BLaER1 treated with 17β-estradiol and CSF1 and Interleukin-3, amounts not matched to agents 10 nM and 100 nM (cell line): ENCODE results near the gene P2RY6.

Experiments used
- H3K27ac ChIP-seq, 11 experiments: shearing (Covaris generic); formaldehyde crosslinking; 2 replicates each; pipeline ENCODE4 v1.8.1; 2022
- H3K27me3 ChIP-seq, 11 experiments: shearing (Covaris generic); formaldehyde crosslinking; 2 replicates each; pipeline ENCODE4 v1.8.1; 2022
- H3K36me3 ChIP-seq, 11 experiments: shearing (Covaris generic); formaldehyde crosslinking; 2 replicates each; pipeline ENCODE4 v1.8.1; 2022
- H3K4me1 ChIP-seq, 10 experiments: shearing (Covaris generic); formaldehyde crosslinking; 2 replicates each; pipeline ENCODE4 v1.8.1; 2022
- H3K4me2 ChIP-seq, 11 experiments: shearing (Covaris generic); formaldehyde crosslinking; 2 replicates each; pipeline ENCODE4 v1.8.1; 2022
- H3K4me3 ChIP-seq, 10 experiments: shearing (Covaris generic); formaldehyde crosslinking; 2 replicates each; pipeline ENCODE4 v1.8.1; 2022
- H3K9ac ChIP-seq, 11 experiments: shearing (Covaris generic); formaldehyde crosslinking; 2 replicates each; pipeline ENCODE4 v1.8.1; 2022
- H3K9me3 ChIP-seq, 11 experiments: shearing (Covaris generic); formaldehyde crosslinking; replicated peaks in 1 of 11; 2 replicates each; pipeline ENCODE4 v1.8.1; 2022
- H4K20me1 ChIP-seq, 11 experiments: shearing (Covaris generic); formaldehyde crosslinking; 2 replicates each; pipeline ENCODE4 v1.8.1; 2022
- Cebpa-rat ChIP-seq, 11 experiments: shearing (Covaris generic); IDR thresholded peaks; 2 replicates each; pipeline ENCODE4 v1.8.1; 2022

Gene P2RY6

DNA sequence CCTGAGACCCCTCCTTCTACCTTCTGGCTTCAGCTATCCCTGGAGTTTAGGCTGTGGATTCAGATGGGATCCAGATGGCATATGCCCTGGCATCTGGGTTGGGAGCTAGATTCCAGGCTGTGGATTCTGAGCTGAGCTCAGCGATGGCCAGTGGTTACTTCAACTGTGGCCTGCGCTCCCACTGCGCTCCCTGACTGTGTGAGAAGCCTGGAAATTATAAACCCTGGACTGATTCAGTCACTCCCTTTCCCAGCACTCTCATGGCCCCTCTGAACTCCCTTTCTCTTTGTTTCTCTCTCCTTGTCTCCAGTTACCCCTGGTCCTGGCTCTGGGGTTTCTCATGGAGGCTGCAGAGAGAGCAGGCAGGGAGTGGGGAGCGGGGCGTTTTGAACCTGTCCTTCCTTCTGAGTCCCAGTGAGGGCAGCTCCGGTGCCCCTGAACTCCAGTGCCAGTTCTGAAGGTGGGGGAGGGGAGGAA lies 40.8 kb downstream of the P2RY6 start:
- H3K9ac ChIP-seq = peak overlapping the region in 7 of 11 experiments; percentile 3 to 52 (median 41); a peak in 10 of 22 replicates
- peak overlapping the region in 7 of 11 experiments; percentile 16 to 53 (median 40); a peak in 7 of 22 replicates for H3K27ac ChIP-seq
- no peaks in the 10 kb centered on the region for H3K36me3 ChIP-seq
- H3K4me2 ChIP-seq = peak overlapping the region; percentile 54 to 99 (median 71)
- no peak for TF ChIP-seq Cebpa-rat (IDR thresholded peaks at IDR 0.05)
- H3K9me3 ChIP-seq = no peaks in the 10 kb centered on the region
- 0 out of 20 replicates have a peak overlapping the region, but pooled peaks of 1 of the 10 experiments have one; percentile 3 for H3K4me3 ChIP-seq
- peaks cover 46 to 95% (median 79%) of the 10 kb centered on the region in 10 experiments for H3K4me1 ChIP-seq
- H3K27me3 ChIP-seq = peaks cover 21 to 32% (median 30%) of the 10 kb centered on the region in 11 experiments
- H4K20me1 ChIP-seq = peaks cover 0 to 42% (median 10%) of the 10 kb centered on the region in 11 experiments; a peak in 9 of 22 replicates

DNA sequence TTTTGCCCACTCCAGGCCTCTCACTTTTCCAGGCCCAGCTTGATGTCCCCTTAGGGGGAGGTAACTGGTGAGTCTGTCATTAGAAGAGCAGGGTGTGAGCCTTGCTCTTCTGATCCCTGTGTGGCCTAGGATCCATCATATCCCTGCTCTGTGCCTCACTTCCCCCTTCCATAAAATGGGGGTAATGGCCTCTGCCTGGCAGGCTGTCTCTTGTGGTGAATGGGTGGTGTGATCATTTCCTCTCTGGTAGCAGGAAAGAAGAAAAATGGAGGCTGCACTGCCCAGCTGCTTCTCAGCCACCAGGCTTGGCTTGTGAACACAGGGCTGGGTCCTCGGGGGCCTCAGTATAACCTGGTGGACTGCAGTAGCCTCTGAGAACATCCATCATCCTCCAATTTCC lies 41.5 kb downstream of the P2RY6 start:
- H3K36me3 ChIP-seq = no peaks in the 10 kb centered on the region
- H3K9me3 ChIP-seq = no peaks in the 10 kb centered on the region
- peak overlapping the region in 8 of 11 experiments; percentile 18 to 53 (median 36); a peak in 12 of 22 replicates for H3K27ac ChIP-seq
- peak overlapping the region; percentile 54 to 99 (median 71) for H3K4me2 ChIP-seq
- TF ChIP-seq Cebpa-rat (IDR thresholded peaks at IDR 0.05) = no peak
- H3K27me3 ChIP-seq = peaks cover 13 to 25% (median 24%) of the 10 kb centered on the region in 11 experiments
- H3K4me3 ChIP-seq = no peak overlapping the region
- peaks cover 41 to 98% (median 82%) of the 10 kb centered on the region in 10 experiments for H3K4me1 ChIP-seq
- peaks cover 0 to 39% (median 10%) of the 10 kb centered on the region in 11 experiments; a peak in 9 of 22 replicates for H4K20me1 ChIP-seq
- H3K9ac ChIP-seq = peak overlapping the region in 7 of 11 experiments; percentile 9 to 52 (median 30); a peak in 6 of 22 replicates

DNA sequence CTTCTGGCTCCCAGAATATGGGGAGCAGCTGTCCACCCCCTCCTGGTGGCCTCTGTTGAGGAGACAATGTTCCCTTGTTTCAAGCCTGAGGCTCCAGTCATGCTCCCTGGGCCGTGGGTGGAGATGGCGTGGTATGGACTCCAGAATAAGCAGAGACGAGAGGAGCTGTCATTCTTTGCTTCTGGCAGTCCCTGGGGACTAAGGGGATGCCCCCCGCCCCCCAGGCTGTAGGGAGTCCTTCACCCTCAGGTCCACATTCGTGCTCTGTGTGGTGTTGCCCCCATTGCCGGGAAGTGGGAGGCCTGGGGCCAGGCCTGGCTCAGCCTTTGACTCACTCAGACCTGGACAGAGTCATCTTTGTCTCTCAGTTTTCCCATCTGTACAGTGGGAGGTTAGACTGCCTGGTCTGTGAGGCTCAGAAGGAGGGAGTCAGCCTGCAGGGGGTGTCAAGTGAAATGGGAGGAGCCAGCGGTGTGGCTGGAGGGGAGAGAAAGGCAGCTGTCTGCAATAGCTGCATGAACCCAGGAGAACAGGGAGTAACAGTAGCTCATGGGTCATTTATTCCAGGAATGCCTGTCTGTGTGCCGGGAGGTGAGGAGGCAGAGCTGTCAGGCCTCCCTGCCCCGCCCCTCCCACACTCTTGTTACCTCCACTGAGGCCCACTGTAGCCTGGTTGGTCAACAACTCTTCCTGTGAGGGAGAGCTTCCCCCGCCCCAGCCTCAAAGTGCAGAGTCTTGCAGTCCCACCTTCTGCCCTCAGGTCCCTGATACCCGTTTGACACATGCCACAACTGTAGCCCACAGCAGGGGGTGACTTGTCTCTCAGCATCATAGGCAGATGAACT lies 42.2 kb downstream of the P2RY6 start:
- Histone ChIP-seq H3K4me2 (peak overlapping the region; percentile 54 to 99 (median 71)), H4K20me1 (peaks cover 0 to 32% (median 6%) of the 10 kb centered on the region in 11 experiments; a peak in 9 of 22 replicates), H3K9ac (peak overlapping the region in 7 of 11 experiments; percentile 9 to 52 (median 30); a peak in 8 of 22 replicates), H3K4me1 (peaks cover 35 to 96% (median 79%) of the 10 kb centered on the region in 10 experiments), H3K36me3 (no peaks in the 10 kb centered on the region), H3K4me3 (no peak overlapping the region), H3K9me3 (no peaks in the 10 kb centered on the region), H3K27ac (peak overlapping the region in 8 of 11 experiments; percentile 4 to 53 (median 28); a peak in 11 of 22 replicates), H3K27me3 (peaks cover 6 to 18% (median 17%) of the 10 kb centered on the region in 11 experiments)
- TF ChIP-seq Cebpa-rat (IDR thresholded peaks at IDR 0.05) = no peak

DNA sequence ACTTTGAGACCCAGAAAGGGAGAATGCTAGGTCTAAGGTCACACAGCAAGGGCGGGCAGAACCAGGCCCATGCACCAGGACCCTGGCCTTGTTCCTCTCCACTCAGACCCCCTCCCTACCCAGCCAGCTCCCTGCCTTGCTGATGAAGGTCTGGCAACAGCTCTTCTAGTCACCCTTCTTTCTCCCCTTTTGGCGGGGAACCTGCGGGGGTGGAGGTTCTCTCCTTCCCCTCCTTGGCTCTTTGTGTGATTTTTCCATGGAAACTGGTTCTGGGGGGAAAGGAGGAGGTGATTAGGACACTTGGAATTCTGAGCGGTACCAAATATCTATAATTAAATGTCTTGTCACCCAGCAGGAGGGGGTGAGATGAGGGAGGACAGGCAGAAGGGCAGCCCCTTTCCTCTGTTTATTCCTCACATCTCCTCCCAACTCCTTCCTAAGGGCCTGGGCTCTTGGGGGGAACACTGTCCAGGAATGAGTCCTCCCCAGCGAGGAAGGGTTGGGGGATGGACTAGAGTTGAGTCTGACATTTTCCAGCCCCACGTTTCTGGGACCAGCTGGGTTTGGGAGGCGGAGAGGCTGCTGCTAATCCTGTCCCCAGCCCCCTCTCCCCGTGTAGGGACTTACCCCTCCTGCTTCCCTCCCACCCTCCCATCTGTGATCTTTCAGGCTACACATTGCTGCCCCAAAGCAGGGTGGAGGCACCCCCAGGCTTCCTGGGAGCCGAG lies 43.3 kb downstream of the P2RY6 start:
- Histone ChIP-seq H3K4me1 (peaks cover 35 to 96% (median 83%) of the 10 kb centered on the region in 10 experiments), H3K36me3 (no peaks in the 10 kb centered on the region), H3K9me3 (no peaks in the 10 kb centered on the region), H3K27me3 (peaks cover 0 to 7% (median 6%) of the 10 kb centered on the region in 11 experiments; a peak in 13 of 22 replicates), H4K20me1 (peaks cover 0 to 22% (median 0%) of the 10 kb centered on the region in 11 experiments; a peak in 5 of 22 replicates), H3K4me3 (no peak overlapping the region), H3K4me2 (peak overlapping the region in 9 of 11 experiments; percentile 35 to 99 (median 71); a peak in 17 of 22 replicates), H3K27ac (0 out of 22 replicates have a peak overlapping the region, but pooled peaks of 1 of the 11 experiments have one; percentile 17), H3K9ac (peak overlapping the region in 1 of 11 experiments; percentile 22; a peak in 2 of 22 replicates)
- no peak for TF ChIP-seq Cebpa-rat (IDR thresholded peaks at IDR 0.05)

DNA sequence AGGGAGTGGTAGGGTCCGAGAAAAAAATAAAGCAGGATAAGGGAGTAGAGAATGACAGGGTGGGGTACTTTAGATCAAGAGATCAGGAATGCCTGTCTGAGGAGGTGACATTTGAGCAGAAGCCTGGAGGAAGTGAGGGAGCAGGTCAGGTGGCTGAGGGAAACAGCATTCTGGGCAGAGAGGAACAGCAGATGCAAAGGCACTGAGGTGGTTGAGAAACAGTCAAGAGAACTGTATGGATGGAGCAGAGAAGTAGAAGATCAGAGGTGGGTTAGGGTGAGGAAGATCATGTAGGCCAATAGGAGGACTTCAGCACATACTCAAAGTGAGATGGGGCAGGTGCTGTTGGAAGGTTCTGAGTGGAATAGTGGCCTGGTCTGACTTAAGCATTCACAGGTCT lies 44.3 kb downstream of the P2RY6 start:
- H3K36me3 ChIP-seq = no peaks in the 10 kb centered on the region
- H3K4me1 ChIP-seq = peaks cover 45 to 99% (median 92%) of the 10 kb centered on the region in 10 experiments
- no peak overlapping the region for H3K4me3 ChIP-seq
- peak overlapping the region in 7 of 11 experiments; percentile 5 to 74 (median 66); a peak in 5 of 22 replicates for H3K4me2 ChIP-seq
- H3K9ac ChIP-seq = no peak overlapping the region
- TF ChIP-seq Cebpa-rat (IDR thresholded peaks at IDR 0.05) = no peak
- no peaks in the 10 kb centered on the region for H3K9me3 ChIP-seq
- peaks cover 0 to 14% (median 0%) of the 10 kb centered on the region in 11 experiments; a peak in 4 of 22 replicates for H4K20me1 ChIP-seq
- H3K27me3 ChIP-seq = no peaks in the 10 kb centered on the region
- H3K27ac ChIP-seq = no peak overlapping the region

DNA sequence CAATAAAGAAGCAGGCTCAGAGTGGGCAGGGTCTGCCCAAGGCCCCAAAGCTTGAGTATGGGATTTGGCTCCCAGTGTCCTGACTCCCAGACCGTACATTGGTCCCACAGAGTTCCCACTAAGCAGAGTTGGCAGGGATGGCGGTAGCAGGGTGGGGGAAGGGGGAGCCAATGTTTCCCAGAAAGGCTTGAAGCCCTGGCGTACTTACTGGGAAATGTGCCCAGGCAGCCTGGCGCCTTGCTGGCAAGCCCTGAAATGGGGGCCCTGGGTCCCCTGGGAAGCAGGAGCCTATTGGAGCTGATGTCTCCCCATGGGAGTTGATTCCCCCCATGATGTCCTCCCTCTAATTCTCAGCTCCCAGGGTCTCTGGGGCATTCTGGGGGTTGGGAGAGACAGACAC lies 45.2 kb downstream of the P2RY6 start:
- H3K27ac ChIP-seq = peak overlapping the region in 6 of 11 experiments; percentile 7 to 44 (median 30); a peak in 7 of 22 replicates
- H3K4me1 ChIP-seq = peaks cover 50 to 99% (median 93%) of the 10 kb centered on the region in 10 experiments

DNA sequence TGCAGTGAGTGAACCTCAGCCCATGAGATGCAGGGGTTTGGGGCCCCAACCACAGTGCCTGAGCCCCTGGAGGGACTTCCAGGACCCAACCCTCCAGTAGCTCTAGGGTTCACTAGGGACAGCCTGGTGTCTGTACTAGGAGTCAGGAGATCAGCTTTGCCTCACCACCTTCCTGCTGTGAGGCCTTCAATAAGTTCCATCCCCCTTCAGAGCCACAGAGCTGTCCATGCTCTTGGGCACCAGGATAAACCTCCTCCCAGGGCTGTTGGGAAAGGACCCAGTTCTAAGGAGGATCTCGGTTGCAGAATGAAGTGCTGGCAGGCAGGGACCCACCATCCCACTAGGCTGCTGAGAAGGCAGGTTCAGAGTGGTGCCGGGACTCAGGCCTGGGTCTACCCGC lies 45.7 kb downstream of the P2RY6 start:
- Histone ChIP-seq H3K4me1 (peaks cover 50 to 99% (median 93%) of the 10 kb centered on the region in 10 experiments), H3K9ac (peak overlapping the region in 4 of 11 experiments; percentile 2 to 34 (median 26); a peak in 2 of 22 replicates), H3K27ac (peak overlapping the region in 6 of 11 experiments; percentile 7 to 44 (median 30); a peak in 8 of 22 replicates), H3K27me3 (no peaks in the 10 kb centered on the region), H3K4me3 (no peak overlapping the region), H4K20me1 (peaks cover 0 to 1% (median 0%) of the 10 kb centered on the region in 11 experiments; a peak in 3 of 22 replicates), H3K36me3 (no peaks in the 10 kb centered on the region), H3K9me3 (no peaks in the 10 kb centered on the region), H3K4me2 (peak overlapping the region; percentile 5 to 74 (median 59); a peak in 19 of 22 replicates)
- TF ChIP-seq Cebpa-rat (IDR thresholded peaks at IDR 0.05) = no peak

More for the DNA sequence above, 45.2 kb downstream of the P2RY6 start:
- TF ChIP-seq Cebpa-rat (IDR thresholded peaks at IDR 0.05) = no peak
- H3K4me2 ChIP-seq = peak overlapping the region; percentile 5 to 74 (median 59); a peak in 19 of 22 replicates
- H3K27me3 ChIP-seq = no peaks in the 10 kb centered on the region
- H3K9ac ChIP-seq = peak overlapping the region in 3 of 11 experiments; percentile 2 to 34 (median 21); a peak in 2 of 22 replicates
- no peaks in the 10 kb centered on the region for H3K36me3 ChIP-seq
- H3K4me3 ChIP-seq = no peak overlapping the region
- peaks cover 0 to 6% (median 0%) of the 10 kb centered on the region in 11 experiments; a peak in 3 of 22 replicates for H4K20me1 ChIP-seq
- H3K9me3 ChIP-seq = no peaks in the 10 kb centered on the region

DNA sequence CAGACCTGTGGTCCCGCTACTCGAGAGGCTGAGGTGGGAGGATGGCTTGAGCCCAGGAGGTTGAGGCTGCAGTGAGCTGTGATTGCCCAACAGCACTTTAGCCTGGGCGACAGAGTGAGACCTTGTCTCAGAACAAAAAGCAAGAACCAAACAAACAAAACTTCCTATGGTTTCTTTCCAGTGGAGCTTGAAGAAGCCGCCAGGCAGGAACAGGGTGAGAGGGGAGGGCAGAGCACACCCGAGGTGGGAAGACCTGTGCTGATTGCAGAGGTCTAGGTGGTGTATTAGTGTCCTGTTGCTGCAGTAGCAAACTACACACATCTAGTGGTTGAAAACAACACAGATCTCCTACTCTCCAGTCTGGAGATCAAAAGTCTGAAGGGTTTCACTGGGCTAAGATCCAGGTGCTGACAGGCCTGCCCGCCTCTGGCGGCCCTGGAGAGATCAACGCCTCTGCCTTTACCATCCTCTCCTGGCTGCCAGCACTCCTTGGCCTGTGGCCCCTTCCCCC lies 46.4 kb downstream of the P2RY6 start:
- peaks cover 50 to 99% (median 93%) of the 10 kb centered on the region in 10 experiments for H3K4me1 ChIP-seq
- no peak overlapping the region for H3K4me3 ChIP-seq
- H4K20me1 ChIP-seq = no peaks in the 10 kb centered on the region; a peak in 1 of 22 replicates

More for the DNA sequence above, 46.4 kb downstream of the P2RY6 start:
- Histone ChIP-seq H3K27ac (peak overlapping the region in 7 of 11 experiments; percentile 12 to 44 (median 28); a peak in 6 of 22 replicates), H3K9me3 (no peaks in the 10 kb centered on the region), H3K4me2 (peak overlapping the region; percentile 3 to 74 (median 59); a peak in 20 of 22 replicates), H3K27me3 (no peaks in the 10 kb centered on the region), H3K9ac (peak overlapping the region in 3 of 11 experiments; percentile 14 to 31 (median 24); a peak in 1 of 22 replicates), H3K36me3 (no peaks in the 10 kb centered on the region)
- TF ChIP-seq Cebpa-rat (IDR thresholded peaks at IDR 0.05) = peak in 3 of 11 experiments; percentile 19 to 37 (median 33); a peak in 2 of 22 replicates
